HEK293T (cell line): ENCODE measurements around the gene THEM4.
"Not testable (repeated sequence)": the region's sequence is repeated elsewhere in the genome, so short reads cannot be mapped to it uniquely, and the experiment has no call there.

ENCODE experiments used
- CTCF ChIA-PET: fragments of 350-600 bp; formaldehyde crosslinking; extraction: SDS; loops from one replicate; lab custom pipeline; 2021; ENCODE audit warnings: antibody characterized with exemption, inconsistent platforms; lab: Yijun Ruan, JAX
- POLR2A ChIA-PET: fragments of 350-600 bp; formaldehyde crosslinking; extraction: SDS; loops from one replicate; lab custom pipeline; 2020; ENCODE audit warnings: antibody characterized with exemption, inconsistent platforms; lab: Yijun Ruan, JAX
- DNase-seq: peaks from one replicate; pipeline ENCODE4 v3.0.0; 2012; ENCODE audit warnings: mixed read lengths; ENCODE audit errors: extremely low spot score
- ARNT ChIP-seq: fragments of 450-650 bp; IDR thresholded peaks from 2 replicates; pipeline ENCODE4 v1.6.1; 2017; ENCODE audit warnings: mild to moderate bottlenecking
- BHLHE40 ChIP-seq: fragments of 450-650 bp; IDR thresholded peaks from 2 replicates; pipeline ENCODE4 v1.6.1; 2016; ENCODE audit warnings: mild to moderate bottlenecking, moderate library complexity, borderline replicate concordance
- CTBP1 ChIP-seq: fragments of 450-650 bp; IDR thresholded peaks from 2 replicates; pipeline ENCODE4 v1.6.1; 2016; ENCODE audit warnings: borderline replicate concordance
- ELF4 ChIP-seq: fragments of 450-650 bp; IDR thresholded peaks from 2 replicates; pipeline ENCODE4 v1.6.1; 2017; ENCODE audit warnings: antibody characterized with exemption
- FOXA1 ChIP-seq: fragments of 450-650 bp; IDR thresholded peaks from 2 replicates; pipeline ENCODE4 v1.6.1; 2016; ENCODE audit warnings: mild to moderate bottlenecking
- FOXK2 ChIP-seq: fragments of 450-650 bp; IDR thresholded peaks from 2 replicates; pipeline ENCODE4 v1.6.1; 2016; ENCODE audit warnings: mild to moderate bottlenecking
- FOXM1 ChIP-seq: fragments of 450-650 bp; IDR thresholded peaks from 2 replicates; pipeline ENCODE4 v1.6.1; 2017; ENCODE audit warnings: mild to moderate bottlenecking, borderline replicate concordance
- HDGF ChIP-seq: fragments of 450-650 bp; IDR thresholded peaks from 2 replicates; pipeline ENCODE4 v1.6.1; 2017; ENCODE audit warnings: antibody characterized with exemption, borderline replicate concordance
- L3MBTL2 ChIP-seq: fragments of 450-650 bp; conservative IDR thresholded peaks from 2 replicates; pipeline ENCODE4 v1.6.1; 2016; ENCODE audit warnings: mild to moderate bottlenecking
- LEF1 ChIP-seq: fragments of 450-650 bp; IDR thresholded peaks from 2 replicates; pipeline ENCODE4 v1.6.1; 2017; ENCODE audit warnings: mild to moderate bottlenecking, borderline replicate concordance
- NFRKB ChIP-seq: fragments of 450-650 bp; IDR thresholded peaks from 2 replicates; pipeline ENCODE4 v1.6.1; 2016; ENCODE audit warnings: mild to moderate bottlenecking, moderate library complexity
- SP1 ChIP-seq: fragments of 450-650 bp; IDR thresholded peaks from 2 replicates; pipeline ENCODE4 v1.6.1; 2017
- SUZ12 ChIP-seq: fragments of 450-650 bp; IDR thresholded peaks from 2 replicates; pipeline ENCODE4 v1.6.1; 2016; ENCODE audit warnings: mild to moderate bottlenecking
- TARDBP ChIP-seq: fragments of 450-650 bp; IDR thresholded peaks from 2 replicates; pipeline ENCODE4 v1.6.1; 2016
- ZNF384 ChIP-seq: fragments of 450-650 bp; IDR thresholded peaks from 2 replicates; pipeline ENCODE4 v1.6.1; 2016
- TF ChIP-seq, protein P1 (sequence below): fragments of 450-650 bp; IDR thresholded peaks from 2 replicates; pipeline ENCODE4 v1.6.1; 2016

Gene THEM4

DNA sequence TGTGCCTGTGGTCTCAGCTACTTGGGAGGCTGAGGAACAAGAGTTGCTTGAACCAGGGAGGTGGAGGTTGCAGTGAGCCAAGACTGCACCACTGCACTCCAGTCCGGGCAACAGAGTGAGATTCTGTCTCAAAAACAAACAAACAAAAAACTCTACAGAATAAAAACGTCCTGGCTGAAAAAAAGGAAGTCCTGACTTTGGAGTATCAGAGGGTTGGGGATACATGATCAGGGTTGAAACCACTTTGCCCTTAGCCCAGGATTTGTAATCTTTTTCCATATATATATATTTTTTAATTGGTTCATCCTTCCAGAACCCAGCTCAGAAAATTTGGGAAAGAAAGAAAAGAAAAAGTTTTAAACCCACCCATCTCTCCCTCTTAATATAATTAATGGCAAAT lies 6.5 kb downstream of the THEM4 start:
- TF ChIP-seq ELF4 (no peak), L3MBTL2 (no peak), LEF1 (no peak), HDGF (no peak), NFRKB (no peak), TARDBP (no peak), BHLHE40 (no peak), FOXM1 (no peak), ARNT (no peak), SUZ12 (no peak), FOXK2 (no peak), SP1 (no peak), CTBP1 (no peak), ZNF384 (no peak), FOXA1 (no peak)
- TF ChIP-seq, protein P1, sequence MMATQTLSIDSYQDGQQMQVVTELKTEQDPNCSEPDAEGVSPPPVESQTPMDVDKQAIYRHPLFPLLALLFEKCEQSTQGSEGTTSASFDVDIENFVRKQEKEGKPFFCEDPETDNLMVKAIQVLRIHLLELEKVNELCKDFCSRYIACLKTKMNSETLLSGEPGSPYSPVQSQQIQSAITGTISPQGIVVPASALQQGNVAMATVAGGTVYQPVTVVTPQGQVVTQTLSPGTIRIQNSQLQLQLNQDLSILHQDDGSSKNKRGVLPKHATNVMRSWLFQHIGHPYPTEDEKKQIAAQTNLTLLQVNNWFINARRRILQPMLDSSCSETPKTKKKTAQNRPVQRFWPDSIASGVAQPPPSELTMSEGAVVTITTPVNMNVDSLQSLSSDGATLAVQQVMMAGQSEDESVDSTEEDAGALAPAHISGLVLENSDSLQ = no peak
- no peak for DNase-seq
- ChIA-PET POLR2A (no interaction called here), CTCF (no interaction called here)

DNA sequence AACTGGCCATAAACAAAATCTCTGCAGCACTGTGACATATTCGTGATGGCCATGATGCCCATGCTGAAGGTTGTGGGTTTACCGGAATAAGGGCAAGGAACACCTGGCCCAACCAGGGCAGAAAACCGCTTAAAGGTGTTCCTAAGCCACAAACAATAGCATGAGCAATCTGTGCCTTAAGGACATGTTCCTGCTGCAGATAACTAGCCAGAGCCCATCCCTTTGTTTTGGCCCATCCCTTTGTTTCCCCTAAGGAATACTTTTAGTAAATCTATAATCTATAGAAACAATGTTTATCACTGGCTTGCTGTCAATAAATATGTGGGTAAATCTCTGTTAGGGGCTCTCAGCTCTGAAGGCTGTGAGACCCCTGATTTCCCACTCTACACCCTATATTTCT lies 8.5 kb downstream of the THEM4 start:
- CTCF ChIA-PET, DNase-seq, POLR2A ChIA-PET: not testable (repeated sequence)

DNA sequence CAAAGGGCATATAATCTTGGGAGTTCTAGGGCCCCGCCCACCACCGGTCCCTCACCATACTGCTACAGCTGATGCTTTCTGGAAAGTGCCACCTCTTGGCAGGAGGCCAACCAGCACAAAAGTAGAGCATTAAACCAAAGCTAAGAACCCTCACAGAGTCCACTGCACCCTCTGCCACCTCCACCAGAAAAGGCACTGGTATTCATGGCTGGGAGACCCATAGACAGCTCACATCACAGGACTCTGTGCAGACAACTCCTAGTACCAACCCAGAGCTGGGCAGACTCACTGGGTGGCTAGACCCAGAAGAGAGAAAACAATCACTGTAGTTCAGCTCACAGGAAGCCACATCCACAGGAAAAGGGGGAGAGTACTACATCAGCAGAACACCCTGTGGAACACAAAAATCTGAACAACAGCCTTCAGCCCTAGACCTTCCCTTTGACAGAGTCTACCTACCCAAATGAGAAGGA lies 10.8 kb downstream of the THEM4 start:
- POLR2A ChIA-PET = interaction anchor here (1.3 kb wide), 1 partner anchor 10 kb away, joined by 6 read pairs; the partner anchor contains the start of gene THEM4
- TF ChIP-seq FOXM1 (no peak), ARNT (no peak), ELF4 (no peak)
- DNase-seq = no peak
- CTCF ChIA-PET = interaction anchor here (0.7 to 2.0 kb wide), 2 partner anchors 18 to 103 kb away, joined by 3 to 7 read pairs; no protein-coding TSS in a partner anchor

DNA sequence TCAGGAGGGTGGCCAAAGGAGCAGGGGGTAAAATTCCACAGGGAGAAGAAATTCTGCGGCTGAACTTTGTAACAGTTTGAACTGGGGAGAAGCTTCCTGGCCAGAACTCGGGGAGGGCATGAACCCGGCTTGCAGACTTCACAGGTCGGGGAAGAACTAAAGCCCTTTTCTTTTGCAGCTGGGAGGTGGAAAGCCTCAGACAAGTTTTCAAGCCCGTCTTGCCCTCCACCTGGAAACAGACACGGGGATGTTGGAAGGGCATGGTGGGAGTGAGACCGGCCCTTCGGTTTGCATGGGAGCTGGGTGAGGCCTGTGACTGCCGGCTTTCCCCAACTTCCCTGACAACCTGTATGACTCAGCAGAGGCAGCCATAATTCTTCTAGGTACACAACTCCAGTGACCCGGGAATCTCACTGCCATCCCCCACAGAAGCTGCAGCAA lies 11.3 kb downstream of the THEM4 start:
- no peak for TF ChIP-seq FOXM1
- no peak for TF ChIP-seq L3MBTL2
- no peak for TF ChIP-seq ZNF384
- no peak for TF ChIP-seq SP1
- no peak for TF ChIP-seq BHLHE40
- TF ChIP-seq ARNT = no peak
- ChIA-PET CTCF (interaction anchor here (0.7 to 2.0 kb wide), 2 partner anchors 18 to 104 kb away, joined by 3 to 7 read pairs; no protein-coding TSS in a partner anchor), POLR2A (interaction anchor here (1.3 kb wide), 1 partner anchor 11 kb away, joined by 6 read pairs; the partner anchor contains the start of gene THEM4)
- no peak for DNase-seq

DNA sequence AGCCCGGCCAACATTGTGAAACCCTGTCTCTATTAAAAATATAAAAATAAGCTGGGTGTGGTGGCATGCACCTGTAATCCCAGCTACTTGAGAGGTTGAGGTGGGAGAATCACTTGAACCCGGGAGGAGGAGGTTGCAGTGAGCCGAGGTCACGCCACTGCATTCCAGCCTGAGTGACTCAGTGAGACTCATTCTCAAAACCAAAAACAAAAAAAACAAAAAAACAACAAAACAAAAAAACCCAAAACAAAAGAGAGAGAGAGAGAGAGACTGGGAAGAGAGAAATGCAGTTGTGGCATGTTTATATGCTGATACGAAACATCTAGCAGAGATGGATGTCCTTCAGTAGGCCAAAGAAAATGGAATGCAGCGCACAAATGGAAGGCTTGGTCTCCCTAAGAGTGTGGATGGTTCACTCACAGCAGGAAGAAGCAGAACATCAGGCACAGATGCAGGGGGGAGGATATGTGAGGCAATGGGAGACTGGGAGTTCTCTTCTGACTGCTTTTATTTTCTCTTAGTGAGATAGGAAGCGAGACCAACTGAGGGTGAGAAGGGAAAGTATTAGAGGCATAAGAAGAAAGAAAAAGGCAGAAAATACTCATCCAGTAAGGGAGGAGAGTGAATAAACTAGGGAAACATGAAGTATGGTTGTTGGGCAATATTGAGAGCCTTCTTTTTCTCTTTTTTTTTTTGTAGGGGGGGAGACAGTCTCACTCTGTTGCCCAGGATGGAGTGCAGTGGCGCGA lies 16.0 kb downstream of the THEM4 start:
- TF ChIP-seq ZNF384 (no peak), ARNT (no peak), L3MBTL2 (no peak), NFRKB (no peak), BHLHE40 (no peak), LEF1 (no peak), CTBP1 (no peak), FOXK2 (no peak), HDGF (no peak), TARDBP (no peak), SP1 (no peak), FOXA1 (no peak), FOXM1 (no peak), ELF4 (no peak), SUZ12 (no peak)
- TF ChIP-seq, protein P1 = no peak
- CTCF ChIA-PET = interaction anchor here (0.6 kb wide), 1 partner anchor 12 kb away, joined by 3 read pairs; no protein-coding TSS in a partner anchor
- no peak for DNase-seq
- POLR2A ChIA-PET = no interaction called here

DNA sequence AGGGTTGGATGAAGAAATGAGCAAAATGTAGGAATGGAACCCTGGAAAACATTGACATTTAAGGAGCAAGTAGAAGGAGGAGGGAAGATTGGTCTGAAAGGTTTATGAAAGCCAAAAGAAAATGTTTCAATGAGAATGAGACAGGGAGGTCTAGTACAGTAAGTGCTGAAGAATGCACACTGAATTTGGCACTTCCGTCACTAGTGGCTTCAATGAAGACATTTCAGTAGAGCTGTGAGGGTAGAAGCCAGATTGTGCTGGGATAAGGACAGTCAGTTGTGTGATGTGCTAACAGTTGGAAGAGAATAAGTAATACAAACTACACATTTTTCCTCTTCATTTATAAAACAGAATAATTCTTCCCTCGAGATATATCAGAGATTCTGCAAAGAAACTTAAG lies 17.1 kb downstream of the THEM4 start:
- ChIA-PET POLR2A (no interaction called here), CTCF (no interaction called here)
- TF ChIP-seq HDGF (no peak), ARNT (no peak), ELF4 (no peak), SP1 (no peak), LEF1 (no peak), NFRKB (no peak), SUZ12 (no peak), FOXA1 (no peak), TARDBP (no peak)
- DNase-seq = no peak

DNA sequence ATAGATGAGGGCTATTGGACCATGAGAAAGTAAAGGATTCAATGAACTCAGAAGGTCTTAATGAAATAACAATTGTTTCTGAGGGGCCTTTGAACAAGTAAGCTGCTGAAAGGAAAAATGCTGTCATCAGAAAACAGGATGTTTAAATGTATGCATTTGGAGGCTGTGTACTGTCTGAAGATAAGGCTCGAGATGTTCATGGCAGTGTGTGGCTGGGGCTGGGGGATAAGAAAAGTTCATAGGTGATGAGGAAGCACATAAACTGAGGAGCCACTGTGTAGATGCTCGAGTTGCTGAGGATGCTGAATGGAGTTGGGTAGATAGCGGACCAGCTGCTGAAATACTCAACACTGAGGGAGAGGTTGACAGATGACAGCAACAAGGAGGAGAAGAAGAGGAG lies 17.8 kb downstream of the THEM4 start:
- no peak for TF ChIP-seq ZNF384
- TF ChIP-seq CTBP1 = no peak
- TF ChIP-seq FOXA1 = no peak
- no peak for DNase-seq
- ChIA-PET CTCF (no interaction called here), POLR2A (no interaction called here)
